AG09319 (cell line): Measurements from ENCODE around the gene AMACR.

Experiments
- DNase-seq: peaks from one replicate; pipeline ENCODE4 v3.0.0-alpha.2; 2010; ENCODE audit warnings: low read depth; ENCODE audit errors: extremely low read depth
- TF ChIP-seq, protein P1 (sequence below): IDR thresholded peaks from 2 replicates; pipeline ENCODE4 v1.5.1; 2011; ENCODE audit warnings: low read depth, mild to moderate bottlenecking, inconsistent platforms, low read length, moderate library complexity

AMACR gene

DNA sequence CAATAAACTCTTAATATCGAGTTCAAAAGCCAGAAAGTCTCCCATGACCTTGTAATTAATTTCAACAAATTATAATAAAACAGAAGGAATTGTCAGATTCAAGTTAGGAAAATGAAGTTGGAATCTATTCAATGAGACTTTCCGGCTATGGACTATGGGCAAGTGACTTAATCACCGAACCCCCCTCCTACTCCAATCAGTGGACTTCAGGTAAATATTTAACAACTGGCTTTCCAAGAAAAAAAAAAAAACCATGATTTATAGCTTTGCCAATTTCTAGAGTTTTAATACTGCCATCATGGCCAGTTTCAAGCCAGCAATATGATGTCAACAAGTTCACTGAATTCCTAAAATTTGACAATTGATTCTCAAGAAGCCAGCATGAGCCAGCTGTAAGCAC lies 27.8 kb downstream of the AMACR start:
- TF ChIP-seq, protein P1, sequence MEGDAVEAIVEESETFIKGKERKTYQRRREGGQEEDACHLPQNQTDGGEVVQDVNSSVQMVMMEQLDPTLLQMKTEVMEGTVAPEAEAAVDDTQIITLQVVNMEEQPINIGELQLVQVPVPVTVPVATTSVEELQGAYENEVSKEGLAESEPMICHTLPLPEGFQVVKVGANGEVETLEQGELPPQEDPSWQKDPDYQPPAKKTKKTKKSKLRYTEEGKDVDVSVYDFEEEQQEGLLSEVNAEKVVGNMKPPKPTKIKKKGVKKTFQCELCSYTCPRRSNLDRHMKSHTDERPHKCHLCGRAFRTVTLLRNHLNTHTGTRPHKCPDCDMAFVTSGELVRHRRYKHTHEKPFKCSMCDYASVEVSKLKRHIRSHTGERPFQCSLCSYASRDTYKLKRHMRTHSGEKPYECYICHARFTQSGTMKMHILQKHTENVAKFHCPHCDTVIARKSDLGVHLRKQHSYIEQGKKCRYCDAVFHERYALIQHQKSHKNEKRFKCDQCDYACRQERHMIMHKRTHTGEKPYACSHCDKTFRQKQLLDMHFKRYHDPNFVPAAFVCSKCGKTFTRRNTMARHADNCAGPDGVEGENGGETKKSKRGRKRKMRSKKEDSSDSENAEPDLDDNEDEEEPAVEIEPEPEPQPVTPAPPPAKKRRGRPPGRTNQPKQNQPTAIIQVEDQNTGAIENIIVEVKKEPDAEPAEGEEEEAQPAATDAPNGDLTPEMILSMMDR, result no peak
- no peak for DNase-seq

DNA sequence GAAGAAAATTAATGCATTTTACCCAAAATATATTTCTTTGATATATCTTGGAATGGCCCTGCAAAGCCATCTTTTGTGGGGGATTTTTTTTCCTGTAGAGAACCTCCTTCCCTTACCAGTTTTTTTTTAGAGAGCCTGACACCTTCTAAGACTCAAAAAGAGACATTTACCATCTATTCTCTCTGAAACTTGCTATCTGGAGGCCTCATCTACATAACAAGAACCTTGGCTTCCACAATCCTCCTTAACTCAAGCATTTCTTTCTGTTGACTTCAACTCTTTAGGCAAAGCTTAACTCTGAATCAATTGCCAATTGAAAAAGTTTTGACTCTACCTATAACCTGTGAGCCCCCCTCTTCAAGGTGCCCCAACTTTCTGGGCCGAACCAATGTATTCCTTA lies 29.5 kb downstream of the AMACR start:
- TF ChIP-seq, protein P1, result no peak
- DNase-seq, result no peak

DNA sequence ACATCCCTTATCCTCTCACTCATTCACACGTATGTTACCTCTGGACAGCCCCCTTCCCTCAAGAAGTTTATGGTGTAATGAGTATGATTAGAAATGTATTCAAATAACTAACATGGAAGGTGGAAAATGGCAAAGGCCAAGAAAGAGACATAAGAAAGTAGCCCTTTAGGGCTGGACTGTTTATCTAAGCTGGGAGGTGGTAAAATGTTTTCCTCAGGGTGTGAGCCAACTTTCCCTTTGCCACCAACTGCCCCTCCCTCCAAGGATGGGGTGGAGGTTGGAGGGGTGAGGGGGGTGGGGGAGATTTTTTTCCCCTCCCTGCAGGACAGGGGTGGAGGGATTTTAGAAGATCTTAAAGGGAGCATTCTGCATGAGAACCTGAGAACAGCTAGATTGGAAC lies 31.5 kb downstream of the AMACR start:
- TF ChIP-seq, protein P1, result no peak
- no peak for DNase-seq

DNA sequence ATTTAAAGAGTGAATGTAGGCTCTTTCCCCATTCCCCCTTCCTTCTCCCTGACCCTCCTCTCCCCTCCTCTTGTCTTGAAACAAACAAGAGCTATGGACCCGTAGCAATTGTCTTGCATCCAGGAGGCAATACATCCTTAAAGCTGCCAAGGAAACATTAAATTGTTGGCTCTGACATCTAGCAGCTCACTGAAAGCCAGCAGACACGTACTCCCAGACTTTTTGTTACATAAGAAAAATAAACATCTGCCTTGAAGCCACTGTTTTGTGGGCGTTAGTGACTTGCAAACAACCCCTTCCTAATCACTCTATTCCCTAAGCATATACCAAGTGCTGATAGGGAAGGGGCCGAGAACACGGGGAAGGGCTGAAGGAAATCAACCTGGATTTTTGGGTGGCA lies 32.0 kb downstream of the AMACR start:
- no peak for DNase-seq
- TF ChIP-seq, protein P1, result no peak

DNA sequence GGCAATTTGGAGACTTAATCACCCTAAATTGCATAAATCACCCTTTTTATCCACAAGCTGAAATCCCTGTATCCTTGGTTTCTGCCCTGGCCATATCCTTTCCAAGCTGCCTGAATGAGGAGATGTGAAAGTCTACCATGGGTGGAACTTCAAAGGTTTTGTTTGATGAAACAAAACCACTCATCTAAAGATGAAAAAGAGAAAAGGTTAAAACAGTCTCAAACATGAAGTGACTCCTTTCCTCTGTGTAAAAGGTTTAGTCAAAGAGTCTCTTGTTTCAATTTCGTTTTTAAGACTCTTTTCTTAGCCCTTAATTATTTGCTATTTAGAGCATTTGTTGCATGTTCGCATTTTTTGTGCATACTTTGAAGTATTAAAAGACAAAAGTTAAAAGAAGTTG lies 34.6 kb downstream of the AMACR start:
- DNase-seq, result no peak

DNA sequence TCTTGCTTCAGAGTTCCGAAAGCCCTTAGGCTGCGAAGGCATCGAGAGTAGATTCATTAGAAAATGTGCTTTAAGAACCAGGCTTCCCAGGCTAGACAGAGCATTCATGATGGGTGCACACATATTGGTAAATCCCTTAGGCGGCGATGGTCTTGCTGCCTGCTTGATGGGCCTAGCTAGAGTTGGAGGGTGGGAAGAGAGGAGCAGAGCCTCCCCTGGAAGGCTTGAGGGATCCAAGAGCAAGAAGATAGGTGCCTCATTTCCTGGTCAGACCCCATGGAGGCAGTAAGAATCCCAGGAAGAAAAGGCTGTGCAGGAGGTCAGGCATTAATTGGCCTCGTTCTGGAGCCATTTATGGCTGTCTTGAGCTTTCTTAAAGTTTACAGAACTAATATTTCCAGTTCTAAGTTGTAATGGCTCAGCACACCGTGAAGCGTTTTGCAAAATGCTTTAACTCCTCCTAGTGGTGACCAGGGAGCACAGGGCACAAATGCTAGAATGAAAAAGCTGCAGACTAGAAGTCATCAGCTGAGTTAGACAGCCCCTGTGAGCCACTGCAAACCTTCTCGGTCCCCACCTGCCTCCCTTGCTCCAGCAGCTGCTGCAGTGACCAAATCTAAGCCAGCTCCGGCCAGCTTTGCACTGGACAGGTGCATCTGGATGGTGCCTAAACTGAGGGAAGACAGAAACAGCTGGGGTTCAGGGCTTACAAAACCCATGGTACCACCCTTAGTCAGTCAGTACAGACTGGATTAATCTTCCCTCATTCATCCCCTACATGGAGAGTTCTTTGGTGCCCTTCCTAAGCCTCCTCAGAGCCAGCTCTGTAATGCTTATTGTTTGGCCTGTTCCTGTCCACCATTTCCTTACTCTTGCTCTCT lies 38.0 kb downstream of the AMACR start:
- DNase-seq, result peak; percentile 36
- TF ChIP-seq, protein P1, result peak; percentile 92

More for the DNA sequence above, 34.6 kb downstream of the AMACR start:
- TF ChIP-seq, protein P1, result no peak

DNA sequence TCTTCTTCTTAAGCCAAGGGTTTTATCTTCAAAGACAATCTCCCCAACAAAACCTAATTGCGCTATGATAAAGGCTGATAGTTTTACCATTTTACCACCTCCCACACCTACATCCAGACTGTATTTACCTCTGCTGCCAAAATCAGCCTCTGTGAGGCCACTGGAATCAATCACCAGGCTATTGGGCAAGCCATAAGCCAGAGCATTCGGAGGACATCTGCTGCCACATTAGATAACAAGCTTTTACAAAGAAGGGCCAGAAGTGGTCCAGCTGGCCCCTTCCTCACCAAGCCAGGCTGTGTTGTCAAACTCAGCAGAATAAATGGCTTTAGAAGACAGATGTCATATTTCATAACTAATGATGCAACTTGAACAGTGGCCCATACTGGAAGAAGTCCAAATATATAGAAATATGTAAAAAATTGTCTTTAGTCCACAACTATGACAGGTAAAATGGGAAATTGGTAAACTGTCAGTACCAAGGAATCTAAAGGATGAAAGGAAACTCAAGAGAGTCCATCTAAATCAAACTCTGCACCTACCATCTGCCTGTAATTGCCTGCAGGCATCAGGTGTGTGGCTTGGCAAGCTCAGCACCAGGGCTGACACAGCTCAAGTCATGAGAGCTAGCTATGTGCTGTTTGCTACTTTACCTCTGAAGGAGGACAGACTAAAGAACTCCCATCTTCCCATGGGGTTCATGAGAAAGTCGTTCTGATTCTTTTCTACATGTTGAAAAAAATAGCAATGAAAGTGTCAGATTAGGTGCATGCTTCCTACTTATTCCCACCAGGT lies 39.4 kb downstream of the AMACR start:
- no peak for DNase-seq
- TF ChIP-seq, protein P1, result no peak
